DND-41 (cell line): ENCODE data around the gene ADAMTS3.
"Not testable (repeated sequence)": the region's sequence is repeated elsewhere in the genome, so short reads cannot be mapped to it uniquely, and the experiment has no call there.

ENCODE experiments used
- ATAC-seq: fragments of 200-7000 bp; cut with Tn5 transposase; 3 replicates; pipeline ENCODE4 v1.9.1; 2021; ENCODE audit warnings: low read depth; ENCODE audit not compliant: insufficient read depth
- DNase-seq: peaks from one replicate; pipeline ENCODE4 v3.0.0-alpha.2; 2020
- H2AFZ ChIP-seq: 2 replicates; pipeline ENCODE4 v1.6.0; 2012; ENCODE audit warnings: low read depth, low read length
- H3K27ac ChIP-seq: 2 replicates; pipeline ENCODE4 v1.5.1; 2012; ENCODE audit warnings: low read length, inconsistent platforms
- H3K27me3 ChIP-seq: fragments of 200-600 bp; sonication (generic); 2 replicates; pipeline ENCODE4 v1.6.0; 2012; ENCODE audit warnings: low read length, mild to moderate bottlenecking, inconsistent platforms; ENCODE audit not compliant: insufficient read depth, poor library complexity
- H3K36me3 ChIP-seq: 2 replicates; pipeline ENCODE4 v1.5.1; 2012; ENCODE audit warnings: low read length, inconsistent platforms; ENCODE audit not compliant: insufficient read depth
- H3K4me1 ChIP-seq: 2 replicates; pipeline ENCODE4 v1.5.1; 2012; ENCODE audit warnings: mild to moderate bottlenecking, low read length; ENCODE audit not compliant: insufficient read depth
- H3K4me2 ChIP-seq: 2 replicates; pipeline ENCODE4 v1.6.0; 2012; ENCODE audit warnings: mild to moderate bottlenecking, moderate library complexity, low read length, inconsistent platforms; ENCODE audit not compliant: insufficient read depth
- H3K4me3 ChIP-seq, 2 experiments: fragments of 200-600 bp in 1 of 2; shearing (Covaris generic) in 1 of 2; 2 replicates each; pipeline ENCODE4 v1.5.1; 2012 to 2016; ENCODE audit warnings: inconsistent platforms in 2 of 2, low read length in 2 of 2, mild to moderate bottlenecking in 2 of 2, low read depth in 1 of 2, moderate library complexity in 1 of 2
- H3K79me2 ChIP-seq: 2 replicates; pipeline ENCODE4 v1.6.0; 2012; ENCODE audit warnings: low read length, inconsistent platforms; ENCODE audit not compliant: insufficient read depth
- H3K9ac ChIP-seq: 2 replicates; pipeline ENCODE4 v1.6.0; 2012; ENCODE audit warnings: low read depth, mild to moderate bottlenecking, inconsistent platforms, low read length, moderate library complexity
- H3K9me3 ChIP-seq: 2 replicates; pipeline ENCODE4 v1.5.1; 2012; ENCODE audit warnings: low read length, moderate library complexity, mild to moderate bottlenecking, inconsistent platforms; ENCODE audit not compliant: insufficient read depth, severe bottlenecking
- H4K20me1 ChIP-seq: 2 replicates; pipeline ENCODE4 v1.6.0; 2012; ENCODE audit warnings: low read length; ENCODE audit not compliant: insufficient read depth
- EZH2 ChIP-seq: IDR thresholded peaks from 3 replicates; pipeline ENCODE4 v1.6.1; 2012; ENCODE audit warnings: borderline replicate concordance, low read depth, mild to moderate bottlenecking, moderate library complexity, low read length, inconsistent platforms; ENCODE audit not compliant: severe bottlenecking
- TF ChIP-seq, protein P1 (sequence below): IDR thresholded peaks from 2 replicates; pipeline ENCODE4 v1.5.1; 2012; ENCODE audit warnings: borderline replicate concordance, low read length, moderate library complexity, mild to moderate bottlenecking; ENCODE audit not compliant: poor library complexity, severe bottlenecking; ENCODE audit errors: extremely low read depth

ADAMTS3 gene

DNA sequence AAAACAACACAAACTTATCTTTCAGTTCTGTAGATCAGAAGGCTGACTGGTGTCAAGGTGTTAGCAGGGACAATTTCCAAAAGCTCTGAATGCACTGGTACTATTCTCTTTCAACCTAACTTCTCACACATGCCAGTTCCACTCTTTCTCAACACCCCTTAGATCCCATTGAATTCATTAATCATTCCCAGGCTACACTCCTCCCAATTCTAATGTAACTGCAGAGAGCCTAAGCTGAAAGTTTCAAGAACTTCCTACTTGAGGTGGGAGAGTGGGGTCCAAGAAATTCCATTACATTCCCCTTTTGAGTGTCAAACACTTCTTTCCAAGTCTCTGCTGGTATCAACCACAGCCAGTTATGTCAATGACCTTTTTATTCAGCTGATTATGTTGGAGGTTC lies 142.0 kb downstream of the ADAMTS3 start:
- Histone ChIP-seq H3K9ac (no peak overlapping the region), H3K4me1 (no peaks in the 10 kb centered on the region), H3K27ac (no peak overlapping the region), H3K4me2 (no peak overlapping the region), H3K36me3 (no peaks in the 10 kb centered on the region), H2AFZ (no peak overlapping the region), H3K27me3 (no peaks in the 10 kb centered on the region), H4K20me1 (no peaks in the 10 kb centered on the region), H3K9me3 (no peaks in the 10 kb centered on the region), H3K79me2 (no peaks in the 10 kb centered on the region), H3K4me3 (no peak overlapping the region)
- DNase-seq (no peak), ATAC-seq (no peak)
- TF ChIP-seq EZH2: no peak
- TF ChIP-seq, protein P1, sequence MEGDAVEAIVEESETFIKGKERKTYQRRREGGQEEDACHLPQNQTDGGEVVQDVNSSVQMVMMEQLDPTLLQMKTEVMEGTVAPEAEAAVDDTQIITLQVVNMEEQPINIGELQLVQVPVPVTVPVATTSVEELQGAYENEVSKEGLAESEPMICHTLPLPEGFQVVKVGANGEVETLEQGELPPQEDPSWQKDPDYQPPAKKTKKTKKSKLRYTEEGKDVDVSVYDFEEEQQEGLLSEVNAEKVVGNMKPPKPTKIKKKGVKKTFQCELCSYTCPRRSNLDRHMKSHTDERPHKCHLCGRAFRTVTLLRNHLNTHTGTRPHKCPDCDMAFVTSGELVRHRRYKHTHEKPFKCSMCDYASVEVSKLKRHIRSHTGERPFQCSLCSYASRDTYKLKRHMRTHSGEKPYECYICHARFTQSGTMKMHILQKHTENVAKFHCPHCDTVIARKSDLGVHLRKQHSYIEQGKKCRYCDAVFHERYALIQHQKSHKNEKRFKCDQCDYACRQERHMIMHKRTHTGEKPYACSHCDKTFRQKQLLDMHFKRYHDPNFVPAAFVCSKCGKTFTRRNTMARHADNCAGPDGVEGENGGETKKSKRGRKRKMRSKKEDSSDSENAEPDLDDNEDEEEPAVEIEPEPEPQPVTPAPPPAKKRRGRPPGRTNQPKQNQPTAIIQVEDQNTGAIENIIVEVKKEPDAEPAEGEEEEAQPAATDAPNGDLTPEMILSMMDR: no peak

DNA sequence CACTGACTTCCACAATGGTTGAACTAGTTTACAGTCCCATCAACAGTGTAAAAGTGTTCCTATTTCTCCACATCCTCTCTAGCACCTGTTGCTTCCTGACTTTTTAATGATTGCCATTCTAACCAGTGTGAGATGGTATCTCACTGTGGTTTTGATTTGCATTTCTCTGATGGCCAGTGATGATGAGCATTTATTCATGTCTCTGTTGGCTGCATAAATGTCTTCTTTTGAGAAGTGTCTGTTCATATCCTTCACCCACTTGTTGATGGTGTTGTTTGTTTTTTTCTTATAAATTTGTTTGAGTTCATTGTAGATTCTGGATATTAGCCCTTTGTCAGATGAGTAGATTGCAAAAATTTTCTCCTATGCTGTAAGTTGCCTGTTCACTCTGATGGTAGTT lies 143.1 kb downstream of the ADAMTS3 start:
- not testable (repeated sequence) for H3K9ac ChIP-seq, H3K4me3 ChIP-seq, H3K27me3 ChIP-seq, H3K79me2 ChIP-seq, H3K27ac ChIP-seq, H3K4me1 ChIP-seq, ATAC-seq, H4K20me1 ChIP-seq, H2AFZ ChIP-seq, H3K4me2 ChIP-seq, H3K9me3 ChIP-seq, DNase-seq, H3K36me3 ChIP-seq

DNA sequence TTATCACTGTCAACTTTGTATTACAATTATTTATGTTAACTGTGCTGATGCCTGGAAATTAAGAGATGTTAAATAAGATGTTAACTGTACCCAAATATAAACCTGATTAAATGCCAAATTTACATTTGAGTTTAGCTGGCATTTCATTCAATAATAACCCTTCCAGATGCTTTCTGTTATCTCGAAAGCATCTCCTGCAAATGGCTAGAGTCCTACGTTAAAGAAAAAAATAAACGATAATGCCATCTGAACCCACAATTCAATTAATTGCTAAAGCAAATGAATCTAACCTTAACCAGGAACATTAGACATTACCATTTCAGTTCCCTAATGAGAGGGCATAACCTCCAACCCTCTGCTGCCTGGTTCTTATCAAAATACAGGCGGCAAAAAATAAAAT lies 145.0 kb downstream of the ADAMTS3 start:
- Histone ChIP-seq H3K4me3 (no peak overlapping the region), H3K27ac (no peak overlapping the region), H3K9me3 (no peaks in the 10 kb centered on the region), H4K20me1 (no peaks in the 10 kb centered on the region), H3K9ac (no peak overlapping the region), H3K4me1 (no peaks in the 10 kb centered on the region), H2AFZ (no peak overlapping the region), H3K4me2 (no peak overlapping the region), H3K79me2 (no peaks in the 10 kb centered on the region), H3K36me3 (no peaks in the 10 kb centered on the region), H3K27me3 (no peaks in the 10 kb centered on the region)
- DNase-seq (no peak), ATAC-seq (no peak)
- TF ChIP-seq, protein P1: no peak
- TF ChIP-seq EZH2: no peak

DNA sequence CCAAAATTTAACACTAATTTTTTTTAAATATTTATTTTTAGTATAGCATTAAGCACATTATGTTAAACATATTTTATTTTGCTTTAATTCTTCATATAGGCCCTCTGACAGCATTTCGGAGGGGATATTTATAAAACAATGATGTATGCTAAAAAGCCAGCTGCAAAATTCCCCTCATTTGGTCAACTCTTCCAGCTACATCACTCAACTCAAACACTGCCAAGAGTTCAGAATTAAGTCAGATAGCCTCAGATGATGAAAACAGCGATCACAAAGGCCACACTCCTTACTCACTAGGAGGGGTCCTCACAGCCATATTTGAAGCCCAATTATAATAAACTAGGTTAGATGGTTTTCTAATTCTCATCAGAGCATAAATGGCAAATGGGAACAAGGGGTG lies 146.6 kb downstream of the ADAMTS3 start:
- Histone ChIP-seq H3K9ac (no peak overlapping the region), H3K27me3 (no peaks in the 10 kb centered on the region), H3K4me1 (no peaks in the 10 kb centered on the region), H3K27ac (no peak overlapping the region), H3K4me3 (no peak overlapping the region), H3K79me2 (no peaks in the 10 kb centered on the region), H3K9me3 (no peaks in the 10 kb centered on the region), H4K20me1 (no peaks in the 10 kb centered on the region), H3K4me2 (no peak overlapping the region), H3K36me3 (no peaks in the 10 kb centered on the region), H2AFZ (no peak overlapping the region)
- TF ChIP-seq, protein P1: no peak
- no peak for TF ChIP-seq EZH2
- DNase-seq (no peak), ATAC-seq (no peak)
